ENCODE results near the gene SMIM17. TPM values are rescaled to one million over a fixed set of nuclear protein-coding genes. Genes with fewer than 3 reads are reported as not detected.

The SMIM17 gene
- total and polyA plus RNA-seq, 7 donors = 0.10 to 0.21 TPM; not detected in 5

DNA sequence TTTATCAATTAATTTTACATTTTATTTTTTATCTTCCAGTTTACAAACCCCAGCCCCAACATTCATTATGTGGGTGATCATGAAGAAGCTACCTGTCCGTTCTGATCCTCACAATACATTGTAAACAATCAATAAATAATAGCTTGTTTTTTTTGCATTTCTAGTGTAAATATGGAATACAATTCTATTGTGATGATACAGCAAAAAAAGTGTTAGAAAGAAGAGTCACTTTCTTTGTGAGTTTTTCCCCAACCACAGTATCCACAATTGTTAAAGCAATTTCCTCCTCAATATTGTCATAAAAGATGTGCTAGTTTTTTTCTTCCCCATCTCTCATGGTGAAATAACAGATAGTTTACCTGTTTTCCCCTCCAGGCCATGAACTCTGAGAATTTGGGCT, 58.9 kb downstream of the SMIM17 start:
- TF ChIP-seq, protein P1, sequence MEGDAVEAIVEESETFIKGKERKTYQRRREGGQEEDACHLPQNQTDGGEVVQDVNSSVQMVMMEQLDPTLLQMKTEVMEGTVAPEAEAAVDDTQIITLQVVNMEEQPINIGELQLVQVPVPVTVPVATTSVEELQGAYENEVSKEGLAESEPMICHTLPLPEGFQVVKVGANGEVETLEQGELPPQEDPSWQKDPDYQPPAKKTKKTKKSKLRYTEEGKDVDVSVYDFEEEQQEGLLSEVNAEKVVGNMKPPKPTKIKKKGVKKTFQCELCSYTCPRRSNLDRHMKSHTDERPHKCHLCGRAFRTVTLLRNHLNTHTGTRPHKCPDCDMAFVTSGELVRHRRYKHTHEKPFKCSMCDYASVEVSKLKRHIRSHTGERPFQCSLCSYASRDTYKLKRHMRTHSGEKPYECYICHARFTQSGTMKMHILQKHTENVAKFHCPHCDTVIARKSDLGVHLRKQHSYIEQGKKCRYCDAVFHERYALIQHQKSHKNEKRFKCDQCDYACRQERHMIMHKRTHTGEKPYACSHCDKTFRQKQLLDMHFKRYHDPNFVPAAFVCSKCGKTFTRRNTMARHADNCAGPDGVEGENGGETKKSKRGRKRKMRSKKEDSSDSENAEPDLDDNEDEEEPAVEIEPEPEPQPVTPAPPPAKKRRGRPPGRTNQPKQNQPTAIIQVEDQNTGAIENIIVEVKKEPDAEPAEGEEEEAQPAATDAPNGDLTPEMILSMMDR (IDR thresholded peaks at IDR 0.05) = no peak
- intact Hi-C loops (cut with DNase I) = no loop called here
- DNase-seq = no peak
- no peak overlapping the region for H3K27ac ChIP-seq
- WGBS, 3 donors = 48 to 55% (median 49%) methylated on average over 1 of the region's 1 CpG
- peaks cover 15% of the 10 kb centered on the region for H3K9me3 ChIP-seq
- no peak for ATAC-seq
- no peaks in the 10 kb centered on the region for H3K27me3 ChIP-seq (ENCODE audit: insufficient read depth in 3 of 3, low read length in 2 of 3)
- no peak overlapping the region for H3K4me3 ChIP-seq
- no peaks in the 10 kb centered on the region for H3K4me1 ChIP-seq
- H3K36me3 ChIP-seq (ENCODE audit: insufficient read depth in 1 of 2, low read depth in 1 of 2) = no peaks in the 10 kb centered on the region

DNA sequence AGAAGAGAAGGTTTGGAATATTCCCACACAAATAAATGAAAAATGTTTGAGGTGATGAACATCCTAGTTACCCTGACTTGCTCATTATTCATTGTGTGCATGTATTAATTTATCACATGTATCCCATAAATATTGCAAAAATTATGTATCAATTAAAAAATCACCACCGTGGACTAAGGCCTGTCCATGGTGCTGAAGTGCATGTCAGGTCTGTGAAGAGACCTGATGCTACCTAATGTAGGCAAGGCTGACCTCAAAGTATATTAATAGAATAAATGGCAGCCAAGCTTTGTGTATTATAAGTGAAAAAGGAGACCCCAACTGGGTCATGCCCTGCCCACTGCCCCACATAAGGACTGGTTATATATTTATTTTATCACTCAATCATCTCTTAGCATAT, 63.0 kb downstream of the SMIM17 start:
- WGBS, 3 donors = 29 to 52% (median 42%) methylated on average over 1 of the region's 1 CpG
- ATAC-seq = no peak
- no peaks in the 10 kb centered on the region for H3K4me1 ChIP-seq

More for the DNA sequence above, 63.0 kb downstream of the SMIM17 start:
- TF ChIP-seq, protein P1 (IDR thresholded peaks at IDR 0.05) = no peak
- H3K4me3 ChIP-seq = no peak overlapping the region
- H3K9me3 ChIP-seq = peaks cover 15% of the 10 kb centered on the region
- no peaks in the 10 kb centered on the region for H3K27me3 ChIP-seq (ENCODE audit: insufficient read depth in 3 of 3, low read length in 2 of 3)
- no peaks in the 10 kb centered on the region for H3K36me3 ChIP-seq (ENCODE audit: insufficient read depth in 1 of 2, low read depth in 1 of 2)
- no peak for DNase-seq
- intact Hi-C loops (cut with DNase I) = no loop called here
- no peak overlapping the region for H3K27ac ChIP-seq

Other genes with a start within 250 kb of the SMIM17 start
- 1 to 10 TPM; 1.1 to 2.6 (median 1.3) TPM for gene ZNF582, start 249.6 kb upstream of the SMIM17 start, total RNA-seq
- gene ZNF582, start 249.6 kb upstream of the SMIM17 start, polyA plus RNA-seq = 1 to 10 TPM; 1.1 to 2.4 (median 1.9) TPM
- gene ZNF583, start 238.8 kb upstream of the SMIM17 start, total RNA-seq = 1 to 10 TPM; 2.5 to 5.3 (median 3.1) TPM
- 1 to 10 TPM; 2.3 to 8.7 (median 2.6) TPM for gene ZNF583, start 238.8 kb upstream of the SMIM17 start, polyA plus RNA-seq
- gene ZNF667, start 165.8 kb upstream of the SMIM17 start, total RNA-seq = 1 to 10 TPM in 3 of 4 donors, under 1 TPM in 1; 0.90 to 5.1 (median 2.4) TPM
- 1 to 10 TPM; 1.3 to 2.4 (median 1.7) TPM for gene ZNF667, start 165.8 kb upstream of the SMIM17 start, polyA plus RNA-seq
- 1 to 10 TPM; 5.3 to 7.3 (median 5.4) TPM for gene ZNF471, start 135.3 kb upstream of the SMIM17 start, total RNA-seq
- 1 to 10 TPM; 1.1 to 4.0 (median 1.5) TPM for gene ZNF471, start 135.3 kb upstream of the SMIM17 start, polyA plus RNA-seq
- gene ZFP28, start 104.2 kb upstream of the SMIM17 start, total RNA-seq = 1 to 10 TPM; 2.0 to 5.0 (median 3.2) TPM
- gene ZFP28, start 104.2 kb upstream of the SMIM17 start, polyA plus RNA-seq = 1 to 10 TPM; 1.7 to 7.0 (median 2.9) TPM
- 1 to 10 TPM in 3 of 4 donors, under 1 TPM in 1; 0.87 to 2.6 (median 1.6) TPM for gene ZNF470, start 75.7 kb upstream of the SMIM17 start, total RNA-seq
- gene ZNF470, start 75.7 kb upstream of the SMIM17 start, polyA plus RNA-seq = 1 to 10 TPM in 2 of 3 donors, under 1 TPM in 1; 0.44 to 3.4 (median 2.1) TPM
- gene ZNF71, start 47.9 kb upstream of the SMIM17 start, total RNA-seq = 1 to 10 TPM; 3.6 to 4.9 (median 4.7) TPM
- 10 to 100 TPM in 1 of 3 donors, 1 to 10 TPM in 2; 3.6 to 11.7 (median 4.7) TPM for gene ZNF71, start 47.9 kb upstream of the SMIM17 start, polyA plus RNA-seq
- gene ZNF835, start 28.6 kb downstream of the SMIM17 start, total RNA-seq = 1 to 10 TPM in 3 of 4 donors, under 1 TPM in 1; 0.74 to 5.4 (median 1.1) TPM
- 1 to 10 TPM in 1 of 3 donors, under 1 TPM in 2; 0.78 to 1.9 (median 0.80) TPM for gene ZNF835, start 28.6 kb downstream of the SMIM17 start, polyA plus RNA-seq
- gene PEG3, start 197.6 kb downstream of the SMIM17 start, total RNA-seq = 1 to 10 TPM in 3 of 4 donors, under 1 TPM in 1; 0.88 to 2.7 (median 2.2) TPM
- under 1 TPM; 0.08 to 0.97 (median 0.81) TPM for gene PEG3, start 197.6 kb downstream of the SMIM17 start, polyA plus RNA-seq
- not detected for gene ZIM2, start 197.6 kb downstream of the SMIM17 start, total RNA-seq
- gene ZIM2, start 197.6 kb downstream of the SMIM17 start, polyA plus RNA-seq = under 1 TPM in 1 of 3 donors, not detected in 2; 0.03 TPM